Body of pancreas (tissue), 4 donors: ENCODE measurements around the gene PCP4.

ENCODE experiments used
- POLR2A ChIP-seq, 3 donors: fragments of 450-650 bp; IDR thresholded peaks; one replicate each; pipeline ENCODE4 v1.6.1; 2016; ENCODE audit warnings: antibody characterized with exemption in 3 of 3, mild to moderate bottlenecking in 2 of 3
- TF ChIP-seq, protein P1 (sequence below), 7 experiments: fragments of 450-650 bp in 4 of 7; fragments of 200-600 bp in 3 of 7; sonication (generic) in 3 of 7; IDR thresholded peaks; one replicate each; pipeline ENCODE4 v1.5.1; 2016 to 2019; ENCODE audit warnings: antibody characterized with exemption in 7 of 7

DNA sequence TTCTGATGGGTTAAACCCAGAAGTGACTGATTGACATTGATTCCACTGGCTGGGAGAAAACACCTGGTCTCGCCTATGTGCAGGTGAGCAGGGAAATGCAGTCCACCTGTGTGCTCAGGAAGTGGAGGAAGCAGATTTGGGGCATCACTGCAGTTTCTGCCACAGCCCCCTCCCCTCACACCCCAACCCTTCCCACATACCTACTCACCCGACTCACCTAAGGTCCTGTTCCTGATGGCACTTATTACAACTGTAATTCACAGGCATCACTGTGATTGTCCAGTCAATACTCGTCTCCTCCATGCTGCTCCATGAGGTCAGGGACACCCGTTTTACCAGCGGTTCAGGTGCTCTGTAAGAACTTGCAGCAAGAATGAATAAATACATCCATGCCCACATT, 68.5 kb downstream of the PCP4 start:
- TF ChIP-seq, protein P1, sequence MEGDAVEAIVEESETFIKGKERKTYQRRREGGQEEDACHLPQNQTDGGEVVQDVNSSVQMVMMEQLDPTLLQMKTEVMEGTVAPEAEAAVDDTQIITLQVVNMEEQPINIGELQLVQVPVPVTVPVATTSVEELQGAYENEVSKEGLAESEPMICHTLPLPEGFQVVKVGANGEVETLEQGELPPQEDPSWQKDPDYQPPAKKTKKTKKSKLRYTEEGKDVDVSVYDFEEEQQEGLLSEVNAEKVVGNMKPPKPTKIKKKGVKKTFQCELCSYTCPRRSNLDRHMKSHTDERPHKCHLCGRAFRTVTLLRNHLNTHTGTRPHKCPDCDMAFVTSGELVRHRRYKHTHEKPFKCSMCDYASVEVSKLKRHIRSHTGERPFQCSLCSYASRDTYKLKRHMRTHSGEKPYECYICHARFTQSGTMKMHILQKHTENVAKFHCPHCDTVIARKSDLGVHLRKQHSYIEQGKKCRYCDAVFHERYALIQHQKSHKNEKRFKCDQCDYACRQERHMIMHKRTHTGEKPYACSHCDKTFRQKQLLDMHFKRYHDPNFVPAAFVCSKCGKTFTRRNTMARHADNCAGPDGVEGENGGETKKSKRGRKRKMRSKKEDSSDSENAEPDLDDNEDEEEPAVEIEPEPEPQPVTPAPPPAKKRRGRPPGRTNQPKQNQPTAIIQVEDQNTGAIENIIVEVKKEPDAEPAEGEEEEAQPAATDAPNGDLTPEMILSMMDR (IDR thresholded peaks at IDR 0.05): no peak
- no peak for TF ChIP-seq POLR2A (IDR thresholded peaks at IDR 0.05)
